Measurements from ENCODE around the gene NR2E3. TPM values are rescaled to one million over a fixed set of nuclear protein-coding genes. Genes with fewer than 3 reads are reported as not detected.
A peak's percentile ranks its signal among the peaks of the same experiment; 100 is the strongest.

NR2E3 gene
- total RNA-seq, 1 donor from 2014 or later = not detected

DNA sequence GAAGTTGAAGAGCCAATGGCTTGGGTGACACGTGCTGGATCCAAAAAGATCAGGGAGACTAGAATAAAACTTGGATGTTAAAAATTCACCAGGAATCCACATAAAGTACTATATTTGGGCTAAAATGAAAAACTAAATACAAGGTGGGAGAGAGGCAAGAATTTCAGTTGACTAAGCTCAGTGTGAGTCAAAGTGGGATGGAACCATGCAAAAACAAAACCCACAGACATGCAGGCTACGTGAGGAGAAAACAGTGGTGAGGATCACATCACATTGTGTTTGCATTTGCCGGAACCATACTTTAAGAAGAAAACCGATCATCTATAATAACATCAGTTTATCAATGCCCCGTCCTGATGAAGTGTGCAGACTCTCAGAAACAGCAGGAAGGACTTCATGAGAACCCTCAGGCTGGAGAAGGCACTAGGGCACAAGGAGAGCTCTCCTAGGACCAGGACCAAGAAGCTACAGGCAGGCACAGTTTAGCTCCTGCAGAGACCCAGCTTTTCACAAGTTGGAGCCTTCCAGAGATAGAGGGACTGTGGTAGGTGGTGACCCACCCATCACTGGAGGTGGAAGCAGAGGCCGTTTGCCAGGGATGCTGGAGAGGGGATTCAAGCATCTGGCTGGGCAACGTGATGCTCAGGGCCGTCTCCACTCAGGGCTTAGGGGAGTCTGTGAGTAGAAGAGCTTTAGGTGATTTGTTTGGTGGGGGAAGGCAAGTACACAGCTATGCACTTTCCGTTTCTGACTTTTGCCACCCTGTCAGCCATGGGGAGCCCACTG, 29.0 kb upstream of the NR2E3 start:
- Histone ChIP-seq H3K36me3 (no peaks in the 10 kb centered on the region), H3K27me3 (ENCODE audit: low read depth) (no peaks in the 10 kb centered on the region), H3K27ac (replicated peaks) (no peak overlapping the region), H3K9me3 (replicated peaks) (no peaks in the 10 kb centered on the region), H3K4me3 (no peak overlapping the region), H3K4me1 (peaks cover 32% of the 10 kb centered on the region)
- no peak for DNase-seq
- TF ChIP-seq, protein P1, sequence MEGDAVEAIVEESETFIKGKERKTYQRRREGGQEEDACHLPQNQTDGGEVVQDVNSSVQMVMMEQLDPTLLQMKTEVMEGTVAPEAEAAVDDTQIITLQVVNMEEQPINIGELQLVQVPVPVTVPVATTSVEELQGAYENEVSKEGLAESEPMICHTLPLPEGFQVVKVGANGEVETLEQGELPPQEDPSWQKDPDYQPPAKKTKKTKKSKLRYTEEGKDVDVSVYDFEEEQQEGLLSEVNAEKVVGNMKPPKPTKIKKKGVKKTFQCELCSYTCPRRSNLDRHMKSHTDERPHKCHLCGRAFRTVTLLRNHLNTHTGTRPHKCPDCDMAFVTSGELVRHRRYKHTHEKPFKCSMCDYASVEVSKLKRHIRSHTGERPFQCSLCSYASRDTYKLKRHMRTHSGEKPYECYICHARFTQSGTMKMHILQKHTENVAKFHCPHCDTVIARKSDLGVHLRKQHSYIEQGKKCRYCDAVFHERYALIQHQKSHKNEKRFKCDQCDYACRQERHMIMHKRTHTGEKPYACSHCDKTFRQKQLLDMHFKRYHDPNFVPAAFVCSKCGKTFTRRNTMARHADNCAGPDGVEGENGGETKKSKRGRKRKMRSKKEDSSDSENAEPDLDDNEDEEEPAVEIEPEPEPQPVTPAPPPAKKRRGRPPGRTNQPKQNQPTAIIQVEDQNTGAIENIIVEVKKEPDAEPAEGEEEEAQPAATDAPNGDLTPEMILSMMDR (IDR thresholded peaks at IDR 0.05; ENCODE audit: borderline replicate concordance) = no peak
- intact Hi-C loops (cut with micrococcal nuclease) = no loop called here

DNA sequence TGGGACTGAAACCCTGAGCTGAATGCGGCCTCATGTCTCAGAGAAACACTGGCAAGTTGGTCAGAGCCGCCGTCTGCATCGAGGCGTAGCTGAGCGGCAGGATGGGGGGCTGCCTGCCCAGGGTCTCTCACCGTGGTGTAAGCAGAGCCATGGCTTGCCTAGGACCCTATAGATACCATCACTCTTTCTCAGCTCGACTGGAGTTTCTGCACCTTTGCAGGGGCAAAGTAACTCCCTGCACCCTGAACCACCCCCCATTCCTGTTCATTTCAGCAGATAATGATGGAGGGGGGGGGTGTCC, 28.4 kb upstream of the NR2E3 start:
- intact Hi-C loops (cut with micrococcal nuclease) = no loop called here
- H3K4me3 ChIP-seq = no peak overlapping the region
- H3K36me3 ChIP-seq = no peaks in the 10 kb centered on the region
- H3K9me3 ChIP-seq (replicated peaks) = no peaks in the 10 kb centered on the region
- no peak for DNase-seq
- TF ChIP-seq, protein P1 (IDR thresholded peaks at IDR 0.05; ENCODE audit: borderline replicate concordance) = no peak
- peaks cover 32% of the 10 kb centered on the region for H3K4me1 ChIP-seq
- no peak overlapping the region for H3K27ac ChIP-seq (replicated peaks)
- no peaks in the 10 kb centered on the region for H3K27me3 ChIP-seq (ENCODE audit: low read depth)

DNA sequence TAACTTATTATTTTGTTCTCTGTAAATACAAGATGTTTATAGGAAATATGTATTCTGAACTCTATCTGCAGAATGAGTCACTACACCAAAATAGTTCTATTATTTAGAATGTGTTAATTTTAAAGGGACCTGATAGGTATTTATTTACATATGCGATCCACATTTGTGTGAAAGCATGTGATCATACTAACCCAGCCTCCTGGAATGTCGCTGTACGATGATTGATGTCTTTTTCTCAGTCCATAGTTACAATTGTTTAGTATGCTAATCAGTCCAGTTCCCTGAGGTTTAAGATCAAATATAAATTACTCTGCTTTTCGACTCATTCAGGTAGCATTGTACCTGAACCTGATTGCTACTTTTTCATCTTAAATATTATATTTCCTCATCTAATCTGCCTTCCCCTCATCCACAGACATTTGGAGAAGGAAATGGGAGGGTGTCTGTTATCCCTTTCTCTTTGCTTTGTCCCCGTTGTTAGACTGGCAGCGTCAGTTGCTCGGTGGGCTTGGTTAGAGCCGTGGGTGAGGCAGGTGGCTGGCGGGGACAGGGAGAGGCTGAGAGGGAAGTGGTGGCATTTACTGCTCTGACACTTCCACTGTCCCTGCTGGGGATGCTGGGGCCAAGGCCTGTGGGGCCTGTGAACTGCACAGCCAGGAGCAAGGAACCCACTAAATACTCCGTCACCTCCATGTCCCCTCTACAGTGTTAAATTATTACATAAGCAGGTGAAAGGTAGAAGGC, 27.8 kb upstream of the NR2E3 start:
- Histone ChIP-seq H3K4me3 (no peak overlapping the region), H3K4me1 (peaks cover 29% of the 10 kb centered on the region), H3K9me3 (replicated peaks) (no peaks in the 10 kb centered on the region), H3K27me3 (ENCODE audit: low read depth) (no peaks in the 10 kb centered on the region), H3K36me3 (no peaks in the 10 kb centered on the region), H3K27ac (replicated peaks) (no peak overlapping the region)
- no peak for DNase-seq
- intact Hi-C loops (cut with micrococcal nuclease) = no loop called here
- TF ChIP-seq, protein P1 (IDR thresholded peaks at IDR 0.05; ENCODE audit: borderline replicate concordance) = no peak

DNA sequence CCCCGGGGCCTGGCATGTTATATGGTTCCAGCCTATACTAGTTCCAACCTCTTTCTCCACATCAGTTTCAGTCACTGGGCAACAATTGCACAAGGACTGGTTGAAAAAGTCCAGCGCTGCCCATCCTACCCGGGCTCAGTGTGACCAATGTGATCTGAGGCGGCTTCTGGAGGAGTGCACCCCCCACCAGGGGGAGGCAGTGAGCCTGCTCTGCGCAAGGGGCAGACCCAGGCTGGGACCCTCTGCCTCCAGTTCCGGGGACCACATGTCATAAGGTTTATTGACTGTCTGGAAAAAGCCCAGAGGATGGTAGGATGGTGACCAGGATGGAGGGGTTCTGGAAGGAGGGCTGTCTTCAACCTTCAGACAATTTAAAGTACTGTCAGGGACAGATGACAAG, 25.6 kb upstream of the NR2E3 start:
- intact Hi-C loops (cut with micrococcal nuclease) = no loop called here
- Histone ChIP-seq H3K27me3 (ENCODE audit: low read depth) (no peaks in the 10 kb centered on the region), H3K9me3 (replicated peaks) (no peaks in the 10 kb centered on the region), H3K36me3 (no peaks in the 10 kb centered on the region), H3K4me1 (peaks cover 24% of the 10 kb centered on the region), H3K27ac (replicated peaks) (no peak overlapping the region), H3K4me3 (no peak overlapping the region)
- TF ChIP-seq, protein P1 (IDR thresholded peaks at IDR 0.05; ENCODE audit: borderline replicate concordance) = peak; percentile 34
- no peak for DNase-seq

DNA sequence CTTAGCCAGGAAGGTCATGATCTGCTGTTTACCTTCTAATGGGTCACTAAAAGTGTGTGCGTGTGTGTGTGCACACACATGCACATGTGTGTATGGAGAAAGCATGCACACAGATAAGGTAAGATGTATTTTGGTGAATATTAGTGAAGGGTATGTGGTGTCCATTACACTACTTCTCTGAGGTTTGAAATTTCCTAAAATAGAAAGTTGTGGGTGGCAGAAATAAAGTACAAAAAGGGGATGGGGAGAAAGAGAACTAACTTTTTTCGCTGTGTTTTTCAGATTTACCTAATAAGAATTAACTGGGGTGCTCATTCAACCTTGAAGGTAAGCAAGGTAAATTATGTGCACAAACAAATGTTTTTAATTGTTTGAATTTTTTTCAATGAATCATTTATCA, 24.4 kb upstream of the NR2E3 start:
- no peak for DNase-seq
- intact Hi-C loops (cut with micrococcal nuclease) = no loop called here
- no peaks in the 10 kb centered on the region for H3K9me3 ChIP-seq (replicated peaks)
- H3K4me1 ChIP-seq = peaks cover 12% of the 10 kb centered on the region
- H3K27me3 ChIP-seq (ENCODE audit: low read depth) = no peaks in the 10 kb centered on the region
- TF ChIP-seq, protein P1 (IDR thresholded peaks at IDR 0.05; ENCODE audit: borderline replicate concordance) = no peak
- no peaks in the 10 kb centered on the region for H3K36me3 ChIP-seq
- no peak overlapping the region for H3K27ac ChIP-seq (replicated peaks)
- H3K4me3 ChIP-seq = no peak overlapping the region

All from left ventricle myocardium inferior (tissue), 1 donor.